Activated T-cell treated with anti-CD3 and anti-CD28 coated beads, Interleukin-2, amount 50 U/mL, for 48 hours (primary cell): Measurements from ENCODE around the gene ABRACL.

Source experiments
- DNase-seq, 2 experiments: peaks; one replicate each; pipeline ENCODE4 v3.0.0-alpha.2; 2020

ABRACL gene

DNA sequence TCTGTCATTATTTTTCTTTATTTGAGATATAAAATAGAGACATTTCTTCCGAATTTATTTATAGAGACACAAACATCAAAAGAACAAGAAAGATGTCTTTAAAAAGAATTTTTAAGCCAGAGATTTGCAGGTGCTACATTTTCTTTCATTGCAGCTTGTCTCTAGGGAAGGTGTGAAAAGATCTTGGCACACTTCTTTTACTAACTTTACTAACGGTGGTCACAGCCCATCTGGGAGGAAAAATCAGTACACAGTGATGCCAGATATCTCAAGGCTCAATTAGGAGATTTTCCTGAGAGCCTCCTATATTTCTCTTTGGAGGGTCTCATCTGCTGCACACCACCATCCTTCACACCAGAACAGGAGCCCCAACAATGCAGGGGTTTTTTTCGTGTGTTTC is 29.5 kb downstream of the ABRACL start:
- no peak for DNase-seq

DNA sequence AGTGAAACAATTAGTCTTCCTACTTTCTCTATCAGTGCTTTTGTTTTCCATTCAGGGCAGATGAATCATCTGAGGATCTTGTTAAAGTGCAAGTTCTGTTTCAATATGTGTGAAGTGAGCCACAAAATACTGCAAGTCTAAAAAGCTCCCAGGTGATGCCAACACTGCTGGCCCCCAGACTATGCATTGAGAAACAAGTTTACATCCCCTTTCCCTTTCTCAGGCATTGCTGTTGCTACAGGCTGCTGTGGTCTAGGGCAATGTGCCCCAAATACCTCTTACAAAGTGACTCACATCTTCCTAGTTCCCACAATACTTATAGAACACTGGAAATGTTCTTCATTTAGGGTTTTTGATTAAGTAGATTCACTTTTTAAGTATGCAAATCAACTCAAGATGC is 31.8 kb downstream of the ABRACL start:
- DNase-seq = no peak

DNA sequence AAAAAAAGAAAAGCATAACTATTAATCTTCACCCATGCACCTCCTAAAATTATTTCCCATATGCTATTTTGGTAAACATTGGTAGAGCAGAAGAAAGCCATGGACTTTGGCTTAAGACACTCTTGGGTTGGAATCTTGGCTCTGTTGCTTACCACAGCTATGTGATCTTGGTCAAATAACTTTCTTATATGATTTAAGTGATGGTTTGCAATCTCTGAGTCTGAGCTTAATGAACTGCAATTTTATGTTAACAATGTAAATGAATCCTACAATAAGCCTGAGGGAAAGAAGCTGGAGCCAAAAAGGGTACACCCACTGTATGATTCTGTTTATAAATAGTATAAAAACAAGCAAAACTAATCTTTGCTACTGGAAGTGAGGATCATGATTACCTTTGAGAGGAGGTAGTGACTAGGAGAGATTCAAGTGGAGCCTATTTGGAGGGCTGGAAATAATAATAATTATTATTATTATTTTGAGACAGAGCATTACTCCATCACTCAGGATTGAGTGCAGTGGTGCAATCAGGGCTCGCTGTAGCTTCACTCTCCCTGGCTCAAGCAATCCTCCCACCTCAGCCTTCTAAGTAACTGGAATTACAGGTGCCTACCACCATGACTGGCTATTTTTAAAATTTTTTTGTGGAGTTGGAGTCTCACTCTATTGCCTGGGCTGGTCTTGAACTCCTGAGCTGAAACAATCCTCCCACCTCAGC is 34.5 kb downstream of the ABRACL start:
- no peak for DNase-seq

DNA sequence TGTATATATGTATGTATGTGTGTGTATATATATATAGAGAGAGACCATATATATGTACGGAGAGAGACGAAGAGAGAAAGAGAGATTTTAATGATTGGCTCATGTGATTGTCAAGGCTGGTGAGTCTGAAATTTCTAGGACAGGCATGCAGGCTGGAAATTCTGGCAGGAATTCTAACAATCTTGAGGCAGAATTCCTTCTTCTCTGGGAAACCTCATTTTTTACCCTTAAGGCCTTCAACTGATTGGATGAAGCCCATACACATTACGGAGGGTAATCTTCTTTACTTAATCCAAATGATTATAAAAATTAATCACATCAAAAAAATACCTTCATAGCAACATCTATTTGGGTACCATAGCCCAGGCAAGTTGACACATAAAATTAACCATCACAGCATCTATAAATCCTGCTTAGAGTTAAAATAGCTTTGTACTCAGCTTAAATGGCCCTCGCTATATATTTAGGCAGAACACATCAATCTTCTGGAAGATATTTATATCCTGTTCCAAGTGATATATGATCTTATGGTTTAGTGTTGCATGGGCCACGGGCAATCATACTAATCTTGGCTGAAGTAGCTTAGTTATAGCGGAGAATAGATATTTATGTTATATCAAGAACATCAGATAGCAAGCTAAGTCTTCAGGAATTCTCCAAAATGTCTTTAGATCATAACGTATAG is 36.6 kb downstream of the ABRACL start:
- DNase-seq = no peak

DNA sequence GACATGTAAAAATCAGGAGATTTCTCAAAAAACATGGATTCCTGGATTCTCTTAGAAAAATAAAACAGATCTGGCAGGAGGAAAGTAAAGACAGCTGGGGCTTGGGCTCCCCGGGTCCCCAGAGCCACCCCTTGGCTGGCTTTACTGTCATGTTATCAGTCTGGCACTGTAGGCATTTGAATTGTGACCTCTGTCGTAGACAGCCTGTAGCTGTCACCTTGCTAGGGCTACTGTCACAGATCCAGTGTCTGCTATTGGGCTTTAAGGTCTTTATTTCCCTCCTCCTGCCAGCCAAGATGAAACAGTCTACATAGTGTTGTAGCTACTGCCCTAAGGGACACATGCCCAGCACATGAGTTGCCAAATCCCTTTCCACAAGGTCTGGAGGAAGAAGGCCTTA is 37.5 kb downstream of the ABRACL start:
- no peak for DNase-seq

DNA sequence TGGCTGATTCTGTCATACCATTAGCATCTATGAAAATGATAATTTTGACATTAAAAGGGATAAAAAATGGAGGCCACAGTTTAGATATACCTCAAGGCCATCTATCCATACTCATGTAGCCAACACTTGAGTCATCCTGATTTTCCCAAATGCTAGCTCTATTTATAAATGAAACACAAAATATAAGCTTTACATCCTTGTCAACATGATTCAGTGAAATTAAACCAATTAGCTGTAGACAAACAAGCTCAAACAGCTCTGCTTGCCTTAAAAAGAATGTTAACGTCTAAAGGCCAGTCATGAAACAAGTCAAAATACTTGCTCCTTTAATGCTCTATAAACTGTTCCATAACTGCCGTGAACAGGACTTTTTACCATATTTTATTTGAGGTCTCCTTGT is 40.3 kb downstream of the ABRACL start:
- no peak for DNase-seq

DNA sequence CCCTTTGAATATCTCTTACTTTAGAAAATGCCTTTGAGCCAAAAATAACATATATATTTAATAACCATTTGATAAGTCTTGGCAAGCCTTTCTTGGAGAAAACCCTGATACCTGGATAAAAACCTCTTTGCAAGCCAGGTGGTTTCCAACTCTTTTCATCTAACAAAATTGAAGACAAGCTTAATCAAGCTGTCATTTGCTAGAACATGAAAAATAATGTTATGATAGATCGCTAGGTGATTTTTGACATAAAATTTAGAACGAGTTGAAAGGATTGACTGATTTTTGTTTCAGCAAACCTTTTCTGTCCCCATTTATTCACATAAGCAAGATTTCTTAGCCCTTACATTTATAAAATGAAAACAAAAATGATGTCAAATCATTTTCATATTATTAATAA is 44.6 kb downstream of the ABRACL start:
- no peak for DNase-seq

DNA sequence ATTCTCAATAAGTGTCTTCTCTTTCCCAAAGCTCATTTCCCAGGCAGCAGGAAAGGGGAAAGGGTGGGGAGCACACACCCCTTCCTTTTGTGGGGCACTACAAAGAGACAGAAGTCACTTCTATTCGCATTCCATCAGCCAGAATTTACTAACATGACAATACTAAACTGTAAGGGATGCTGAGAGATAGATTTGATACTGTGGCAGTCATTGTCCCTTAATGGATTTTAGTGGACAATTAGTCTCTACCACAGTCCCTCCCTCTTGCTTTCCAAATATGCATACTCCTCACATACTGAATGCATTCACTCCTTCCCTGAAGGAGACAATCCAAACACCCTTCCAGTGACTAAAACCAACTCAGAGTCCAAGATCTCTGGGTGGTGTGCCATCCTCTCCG is 50.5 kb downstream of the ABRACL start:
- no peak for DNase-seq

DNA sequence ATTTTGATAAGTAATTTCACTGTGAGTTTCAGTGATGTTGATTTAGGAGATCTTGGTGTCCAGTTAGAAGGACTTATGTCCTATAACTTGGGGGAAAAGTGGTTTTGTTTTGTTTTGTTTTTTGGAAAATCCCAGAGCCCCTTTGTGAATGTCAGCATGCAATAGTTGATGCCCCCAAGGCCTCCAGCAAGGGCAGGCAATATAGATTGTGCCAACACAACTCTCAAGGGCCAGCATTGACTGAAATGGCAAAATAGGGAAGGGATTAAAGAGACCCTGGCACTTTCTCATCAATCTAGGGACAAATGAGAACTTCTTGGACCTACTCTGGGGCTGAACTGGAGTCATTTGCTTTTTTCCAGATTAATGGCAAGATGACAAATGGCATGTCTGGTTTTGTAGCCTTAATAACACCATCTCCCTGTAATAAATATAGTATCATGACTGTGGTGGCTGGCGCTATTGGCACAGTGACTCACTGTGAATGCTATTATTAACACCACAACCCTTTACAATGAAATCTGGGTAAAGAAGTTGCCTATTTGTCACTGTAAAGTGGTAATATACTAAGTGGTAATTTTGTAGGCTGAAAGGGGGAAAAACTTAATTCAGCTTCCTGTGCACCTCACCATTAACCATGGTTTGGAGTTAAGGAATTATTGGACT is 51.8 kb downstream of the ABRACL start:
- DNase-seq = no peak

DNA sequence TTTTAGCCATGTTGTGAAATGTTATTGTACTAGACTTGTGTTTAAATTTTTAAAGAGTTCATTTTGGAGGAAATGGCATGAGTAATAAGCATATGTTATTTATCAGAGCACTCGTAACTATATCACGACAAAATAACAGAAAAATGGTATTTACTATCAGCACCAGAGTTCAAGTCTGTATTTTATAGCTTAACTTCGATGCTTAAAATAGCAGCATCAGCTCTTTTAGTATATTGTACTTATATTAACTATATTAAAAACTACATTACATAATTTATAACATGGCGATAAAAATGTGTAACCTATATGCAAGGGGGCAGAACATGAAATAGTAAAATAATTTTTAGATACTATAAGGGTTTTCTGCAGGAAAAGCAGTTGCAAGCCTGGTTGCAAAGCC is 52.9 kb downstream of the ABRACL start:
- DNase-seq = no peak

DNA sequence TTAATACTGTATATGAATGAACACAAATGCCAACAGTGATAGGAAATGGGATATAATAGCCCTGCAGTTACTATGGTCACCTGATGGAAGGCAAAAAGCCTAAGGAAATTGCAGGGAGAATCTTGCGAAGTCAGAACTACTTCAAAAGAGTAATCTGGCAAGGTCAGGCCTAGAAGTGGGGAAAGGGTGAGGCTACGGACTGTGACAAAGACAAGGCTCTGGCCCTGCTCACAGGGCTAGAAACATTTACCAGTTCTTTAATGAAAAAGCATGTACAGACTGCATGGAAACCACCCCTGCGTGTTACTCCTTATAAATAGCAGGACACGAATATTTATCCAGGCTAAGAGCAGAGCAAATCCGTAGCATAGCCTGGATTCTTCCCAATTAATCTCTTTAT is 53.8 kb downstream of the ABRACL start:
- no peak for DNase-seq

DNA sequence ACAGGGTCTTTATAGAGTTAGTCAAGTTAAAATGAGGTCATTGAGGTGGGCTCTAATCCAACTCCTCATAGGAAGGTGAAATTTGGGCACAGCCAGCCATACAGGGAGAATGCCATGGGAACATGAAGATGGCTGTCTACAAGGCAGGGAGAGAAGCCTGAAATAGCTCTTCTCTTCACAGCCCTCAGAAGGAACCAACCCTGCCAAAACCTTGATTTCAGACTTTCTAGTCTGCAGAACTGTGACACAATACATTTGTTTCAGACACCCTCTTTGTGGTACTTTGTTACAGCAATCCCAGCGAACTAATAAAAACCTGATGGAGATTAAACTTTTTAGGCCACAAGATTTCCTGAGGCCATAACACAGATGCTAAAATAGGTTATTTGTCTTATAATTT is 63.3 kb downstream of the ABRACL start:
- DNase-seq = no peak
